ENCODE data around the gene IMMP2L.

IMMP2L gene

GRCh38 chr7:111384065-111384891 lies 178.0 kb downstream of the IMMP2L start:
- FAIRE-seq = no peak

- FAIRE-seq = no peak
These were observed 179.2 kb downstream of the IMMP2L start for GRCh38 chr7:111383133-111383532.

GRCh38 chr7:111381590-111381989 lies 180.7 kb downstream of the IMMP2L start:
- no peak for FAIRE-seq

- no peak for FAIRE-seq
These were observed 181.3 kb downstream of the IMMP2L start for GRCh38 chr7:111380945-111381344.

- FAIRE-seq = no peak
These were observed 188.3 kb downstream of the IMMP2L start for GRCh38 chr7:111374027-111374426.

GRCh38 chr7:111371437-111371836 lies 190.9 kb downstream of the IMMP2L start:
- FAIRE-seq = no peak

DNA sequence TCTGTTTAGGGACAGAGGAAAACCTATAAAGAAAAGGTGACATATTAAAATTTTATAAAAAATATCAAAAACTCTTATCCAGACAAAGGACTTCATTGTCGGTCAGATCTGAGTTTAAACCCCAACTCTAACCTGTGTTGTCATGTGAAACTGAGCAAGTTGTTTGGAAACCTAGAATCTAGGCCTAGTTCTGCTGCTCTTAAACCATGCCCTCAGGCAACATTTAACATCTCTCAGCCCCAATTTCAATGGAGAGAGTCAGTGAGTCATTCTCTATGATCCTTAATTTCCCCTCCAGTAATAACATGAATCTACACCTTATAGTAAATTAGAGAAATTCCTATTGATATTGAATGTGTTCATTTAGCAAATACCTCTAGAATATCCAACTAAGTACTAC lies 192.3 kb downstream of the IMMP2L start:
- no peak for FAIRE-seq

- FAIRE-seq = no peak
These were observed 193.8 kb downstream of the IMMP2L start for GRCh38 chr7:111368381-111369065.

DNA sequence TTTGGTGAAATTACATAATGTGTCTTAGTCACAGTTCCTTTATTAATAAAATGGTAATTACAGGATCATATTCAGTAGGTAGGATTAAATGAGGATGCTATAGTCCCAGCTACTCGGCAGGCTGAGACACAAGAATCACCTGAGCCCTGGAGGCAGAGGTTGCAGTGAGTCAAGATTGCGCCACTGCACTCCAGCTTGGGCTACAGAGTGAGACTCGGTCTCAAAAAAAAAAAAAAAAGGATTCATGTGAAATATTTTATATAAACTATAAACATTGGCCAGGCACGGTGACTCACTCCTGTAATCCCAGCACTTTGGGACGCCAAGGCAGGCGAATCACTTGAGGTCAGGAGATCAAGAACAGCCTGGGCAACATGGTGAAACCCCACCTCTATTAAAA lies 197.9 kb downstream of the IMMP2L start:
- FAIRE-seq = no peak

- no peak for FAIRE-seq
These were observed 199.2 kb downstream of the IMMP2L start for GRCh38 chr7:111363099-111363498.

DNA sequence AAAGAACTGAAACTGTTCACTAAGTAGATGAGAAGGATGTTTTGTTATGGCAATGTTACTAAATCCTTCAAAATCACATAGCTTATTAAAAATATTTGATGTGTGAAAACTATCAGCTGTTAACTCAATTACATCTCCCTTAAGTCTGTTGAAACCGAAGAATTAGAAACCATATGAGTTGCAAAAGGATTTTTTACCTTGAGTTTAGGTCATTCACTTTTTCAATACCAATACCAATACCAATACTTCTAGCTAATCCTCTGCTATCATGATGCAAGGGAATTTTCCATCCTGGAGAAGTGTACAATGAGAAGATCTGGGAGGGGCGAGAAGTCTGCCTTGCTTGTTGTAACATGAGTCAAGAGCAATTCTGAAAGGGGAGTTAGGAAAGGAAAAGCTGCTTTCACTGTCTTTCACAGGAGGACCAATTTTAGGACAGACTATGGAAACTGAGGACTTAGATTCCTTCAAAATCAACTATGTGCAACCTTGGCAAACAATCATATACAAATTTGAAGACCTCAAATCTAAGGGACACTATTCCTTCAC lies 199.7 kb downstream of the IMMP2L start:
- no peak for FAIRE-seq

DNA sequence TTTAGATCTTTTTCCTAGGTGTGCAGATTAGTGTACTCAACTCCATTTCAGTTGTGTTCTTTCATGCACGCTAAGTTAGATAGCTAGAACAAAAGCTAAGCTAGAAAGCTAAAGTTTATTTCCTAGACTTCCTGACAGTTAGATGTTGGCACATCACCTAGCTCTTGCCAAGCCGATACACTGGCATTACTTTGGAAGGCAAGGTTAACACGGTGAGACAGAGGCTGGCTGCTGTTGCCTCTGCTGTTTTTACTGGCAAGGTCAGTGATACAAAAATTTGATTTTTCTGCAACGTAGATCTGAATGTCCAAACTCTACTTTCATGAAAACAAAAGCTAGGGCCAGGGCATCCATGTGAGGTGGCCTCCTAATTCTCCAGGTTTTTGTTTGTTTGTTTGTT lies 203.4 kb downstream of the IMMP2L start:
- no peak for FAIRE-seq

- no peak for FAIRE-seq
These were observed 204.6 kb downstream of the IMMP2L start for GRCh38 chr7:111357691-111358090.

- no peak for FAIRE-seq
These were observed 205.4 kb downstream of the IMMP2L start for GRCh38 chr7:111356941-111357340.

DNA sequence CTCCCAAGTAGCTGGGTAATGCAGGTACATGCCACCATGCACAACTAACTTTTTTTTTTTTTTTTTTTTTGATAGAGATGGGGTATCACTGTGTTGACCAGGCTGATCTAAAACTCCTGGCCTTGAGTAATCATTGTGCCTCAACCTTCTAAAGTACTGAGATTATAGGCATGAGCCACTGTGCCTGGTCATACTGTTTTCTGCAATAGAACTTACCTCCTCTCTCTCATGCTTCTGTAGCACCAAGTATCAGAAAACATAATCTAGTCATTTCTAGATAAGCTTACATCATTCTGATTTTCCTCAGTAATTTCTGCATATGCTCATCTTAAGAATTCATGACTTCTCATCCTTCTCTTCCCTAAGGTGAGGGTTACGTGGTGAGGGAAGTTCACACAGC lies 210.0 kb downstream of the IMMP2L start:
- FAIRE-seq = no peak

DNA sequence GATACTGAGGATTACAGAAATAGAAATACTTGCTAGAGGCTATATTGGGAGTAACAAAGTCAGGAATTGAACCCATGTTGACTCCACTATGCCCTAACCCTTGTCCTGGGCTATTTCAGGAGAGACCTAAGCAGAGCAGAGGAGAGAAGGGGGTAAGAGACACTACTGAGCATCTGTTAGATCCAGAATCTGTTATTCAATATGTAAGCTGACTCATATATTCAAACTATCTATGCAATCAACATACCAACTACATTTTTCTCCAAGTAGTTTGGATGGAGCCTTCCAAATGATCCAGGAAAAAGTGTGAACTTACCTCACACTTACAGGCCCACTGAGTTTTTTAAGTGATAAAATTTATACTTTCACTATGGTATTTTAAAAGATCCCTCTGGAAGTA lies 216.1 kb downstream of the IMMP2L start:
- no peak for FAIRE-seq

- FAIRE-seq = no peak
These were observed 219.3 kb downstream of the IMMP2L start for GRCh38 chr7:111343017-111343416.

DNA sequence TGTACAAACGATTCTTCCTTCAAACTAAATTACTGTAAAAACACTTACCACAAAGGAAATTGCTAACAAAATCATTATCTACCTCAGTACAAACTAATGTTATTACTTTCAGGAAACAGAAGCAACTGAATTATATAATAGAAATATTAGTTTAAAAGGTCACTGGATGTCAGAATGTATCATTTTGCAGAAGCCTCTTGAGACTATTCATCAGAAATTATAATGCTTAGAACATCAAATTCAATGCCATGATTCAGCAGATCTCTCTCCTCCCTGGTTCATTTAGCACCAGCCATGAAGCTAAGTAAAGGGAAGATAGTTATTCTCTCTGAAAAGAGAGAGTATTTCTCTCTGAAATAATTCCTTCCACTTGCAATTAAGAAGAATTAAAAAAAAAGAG lies 223.3 kb downstream of the IMMP2L start:
- FAIRE-seq = no peak

GRCh38 chr7:111333010-111333409 lies 229.3 kb downstream of the IMMP2L start:
- FAIRE-seq = no peak

- no peak for FAIRE-seq
These were observed 232.1 kb downstream of the IMMP2L start for GRCh38 chr7:111330235-111330523.

DNA sequence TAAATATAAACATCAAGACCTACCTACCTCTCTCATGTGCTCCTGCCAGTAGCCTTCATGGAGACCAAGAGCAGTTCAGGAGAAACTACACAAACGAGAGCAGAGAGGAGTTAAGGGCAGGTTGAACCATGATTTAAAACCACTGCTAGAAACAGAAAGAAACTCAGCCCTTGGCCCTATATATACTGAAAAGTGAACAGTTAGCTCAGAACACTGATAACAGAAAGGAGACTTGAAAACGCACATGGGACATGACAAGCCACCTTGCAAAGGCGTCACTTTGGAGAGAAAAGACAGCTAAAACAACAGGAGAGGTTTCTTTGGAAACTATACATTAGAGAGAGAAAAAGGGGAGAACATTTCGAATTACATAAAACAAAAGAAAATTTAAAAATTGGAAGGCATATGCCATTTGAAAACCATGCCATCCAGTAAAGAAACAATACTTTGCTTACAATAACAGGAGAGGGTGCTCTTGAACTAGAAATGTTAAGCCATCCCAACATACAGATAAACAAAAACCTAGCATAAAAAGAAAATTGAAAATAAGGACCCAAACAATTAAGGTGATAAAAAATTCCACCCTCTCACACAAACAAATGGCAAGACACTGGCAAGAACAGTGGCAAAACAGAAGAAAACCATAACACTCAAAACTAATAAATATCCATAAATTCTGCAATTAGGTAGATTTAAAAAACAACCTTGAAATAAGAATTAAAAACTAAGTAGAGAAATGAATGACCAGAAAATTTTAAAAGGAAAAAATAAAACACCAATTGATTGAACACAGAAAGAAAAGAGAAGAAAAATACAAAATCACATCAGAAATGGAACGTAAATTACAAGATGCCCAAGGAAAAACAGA lies 232.7 kb downstream of the IMMP2L start:
- no peak for FAIRE-seq

DNA sequence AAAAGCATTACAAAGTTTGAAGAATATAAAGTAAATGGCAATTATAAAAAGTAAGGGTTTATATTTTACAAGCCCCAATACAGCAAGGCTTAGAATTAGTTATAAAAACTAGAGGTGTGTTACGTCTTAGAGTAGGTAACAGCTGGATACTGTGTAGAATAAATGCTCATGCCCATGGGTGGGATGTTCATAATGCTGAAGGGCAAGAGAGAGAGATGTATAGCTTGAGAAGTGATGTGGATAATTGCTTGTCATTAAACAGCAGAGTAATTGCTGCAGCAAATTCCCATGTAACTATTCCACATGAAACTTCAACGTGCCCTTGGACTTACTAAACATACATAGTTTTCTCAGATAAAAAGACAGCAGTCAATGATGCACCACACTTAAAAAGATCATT lies 233.8 kb downstream of the IMMP2L start:
- no peak for FAIRE-seq

GRCh38 chr7:111324776-111325175 lies 237.5 kb downstream of the IMMP2L start:
- no peak for FAIRE-seq

Data from TTC549 (cell line).